Activated CD4-positive, alpha-beta T cell treated with anti-CD3 and anti-CD28 coated beads for 48 hours (primary cell): ENCODE results near the gene AMDHD2.
A peak's percentile ranks its signal among the peaks of the same experiment; 100 is the strongest.

Source experiments
- DNase-seq: peaks from one replicate; pipeline ENCODE4 v3.0.0-alpha.2; 2020

AMDHD2 gene

GRCh38 chr16:2500430-2500917 is 19.7 kb upstream of the AMDHD2 start:
- DNase-seq, result no peak

GRCh38 chr16:2500918-2501750 is 19.0 kb upstream of the AMDHD2 start:
- DNase-seq, result peak; percentile 87

- no peak for DNase-seq
Observed at GRCh38 chr16:2501946-2502895, 17.9 kb upstream of the AMDHD2 start.

- no peak for DNase-seq
Observed at GRCh38 chr16:2505695-2506094, 14.5 kb upstream of the AMDHD2 start.

- DNase-seq, result no peak
Observed at GRCh38 chr16:2507052-2507659, 13.0 kb upstream of the AMDHD2 start.

- no peak for DNase-seq
Observed at GRCh38 chr16:2507665-2508064, 12.5 kb upstream of the AMDHD2 start.

GRCh38 chr16:2508722-2509400 is 11.3 kb upstream of the AMDHD2 start:
- no peak for DNase-seq

GRCh38 chr16:2511128-2511800 is 8.9 kb upstream of the AMDHD2 start:
- DNase-seq, result no peak

- no peak for DNase-seq
Observed at GRCh38 chr16:2511996-2512734, 8.0 kb upstream of the AMDHD2 start.

- no peak for DNase-seq
Observed at GRCh38 chr16:2512735-2513404, 7.3 kb upstream of the AMDHD2 start.

- peak; percentile 93 for DNase-seq
Observed at GRCh38 chr16:2513405-2514332, 6.5 kb upstream of the AMDHD2 start, which contains the start of gene ATP6V0C. ATP6V0C (plus strand) TSS chr16:2513952; CDS start chr16:2514104, 152 bp downstream.

GRCh38 chr16:2514333-2515179 is 5.6 kb upstream of the AMDHD2 start:
- peak; percentile 49 for DNase-seq

GRCh38 chr16:2515180-2515851 is 4.9 kb upstream of the AMDHD2 start:
- no peak for DNase-seq

- no peak for DNase-seq
Observed at GRCh38 chr16:2516391-2517240, 3.6 kb upstream of the AMDHD2 start.

- no peak for DNase-seq
Observed at GRCh38 chr16:2517954-2518605, 2.1 kb upstream of the AMDHD2 start.
